IMR-90 (cell line): ENCODE results near the gene PCDHA8. TPM values are rescaled to one million over a fixed set of nuclear protein-coding genes. Genes with fewer than 3 reads are reported as not detected.

ENCODE experiments used
- ATAC-seq: fragments of 200-7000 bp; cut with Tn5 transposase; 2 replicates; pipeline ENCODE4 v1.9.1; 2020; ENCODE audit warnings: low read depth, mild to moderate bottlenecking, moderate library complexity
- BruUV-seq: library from RNA; stranded (reverse); fragments of 400-500 nt; replicated peaks from 2 replicates; lab custom pipeline; 2021; lab: Mats Ljungman, UMichigan
- CTCF ChIA-PET: fragments of 300-600 bp; formaldehyde crosslinking; extraction: SDS; loops from one replicate; lab custom pipeline; 2021; ENCODE audit warnings: antibody characterized with exemption; lab: Yijun Ruan, JAX
- POLR2A ChIA-PET: fragments of 300-600 bp; sonication (Branson Sonifier 250); formaldehyde crosslinking; loops from one replicate; lab custom pipeline; 2022; ENCODE audit warnings: antibody characterized with exemption; ENCODE audit not compliant: unreplicated experiment; lab: Charles Lee
- DNase-seq: peaks from one replicate; pipeline ENCODE4 v3.0.0; 2013
- H2AFZ ChIP-seq: replicated peaks from 2 replicates; pipeline ENCODE3; 2013; ENCODE audit warnings: low read length, mild to moderate bottlenecking; ENCODE audit not compliant: poor library complexity
- H2AK5ac ChIP-seq: 2 replicates; pipeline ENCODE4 v1.6.1; 2013; ENCODE audit warnings: low read depth, low read length, inconsistent platforms
- H2AK9ac ChIP-seq: replicated peaks from 2 replicates; pipeline ENCODE3; 2013; ENCODE audit warnings: mild to moderate bottlenecking, low read depth, low read length, moderate library complexity; ENCODE audit not compliant: poor library complexity
- H2BK120ac ChIP-seq: 2 replicates; pipeline ENCODE4 v1.6.1; 2013; ENCODE audit warnings: low read depth, low read length, inconsistent platforms
- H2BK15ac ChIP-seq: 3 replicates; pipeline ENCODE4 v1.6.1; 2013; ENCODE audit warnings: low read depth, low read length, inconsistent platforms
- H2BK20ac ChIP-seq: 2 replicates; pipeline ENCODE4 v1.6.1; 2013; ENCODE audit warnings: low read depth, mild to moderate bottlenecking, inconsistent platforms, low read length, moderate library complexity
- H2BK5ac ChIP-seq: 2 replicates; pipeline ENCODE4 v1.6.1; 2013; ENCODE audit warnings: mild to moderate bottlenecking, low read depth, low read length, inconsistent platforms; ENCODE audit not compliant: poor library complexity, severe bottlenecking
- H3K14ac ChIP-seq: replicated peaks from 2 replicates; pipeline ENCODE4 v1.6.1; 2013; ENCODE audit warnings: low read depth, low read length, inconsistent platforms
- H3K18ac ChIP-seq: 2 replicates; pipeline ENCODE4 v1.6.1; 2013; ENCODE audit warnings: low read depth, low read length, control low read depth
- H3K23ac ChIP-seq: 2 replicates; pipeline ENCODE4 v1.6.1; 2013; ENCODE audit warnings: low read depth, low read length, inconsistent platforms
- H3K27ac ChIP-seq: 2 replicates; pipeline ENCODE4 v1.5.1; 2013; ENCODE audit warnings: mild to moderate bottlenecking, control low read depth, low read length; ENCODE audit not compliant: insufficient read depth
- H3K27me3 ChIP-seq: 2 replicates; pipeline ENCODE4 v1.6.1; 2013; ENCODE audit warnings: low read length; ENCODE audit not compliant: control insufficient read depth, insufficient read depth
- H3K36me3 ChIP-seq: 2 replicates; pipeline ENCODE4 v1.6.1; 2013; ENCODE audit warnings: low read length, mixed read lengths; ENCODE audit not compliant: control insufficient read depth, insufficient read depth
- H3K4ac ChIP-seq: 2 replicates; pipeline ENCODE4 v1.6.1; 2013; ENCODE audit warnings: low read depth, low read length, inconsistent platforms
- H3K4me1 ChIP-seq: 2 replicates; pipeline ENCODE4 v1.6.1; 2013; ENCODE audit warnings: low read length, mixed read lengths; ENCODE audit not compliant: control insufficient read depth, insufficient read depth
- H3K4me2 ChIP-seq: 2 replicates; pipeline ENCODE4 v1.6.1; 2013; ENCODE audit warnings: low read depth, mild to moderate bottlenecking, control low read depth, low read length, moderate library complexity
- H3K4me3 ChIP-seq: 2 replicates; pipeline ENCODE4 v1.5.1; 2013; ENCODE audit warnings: low read depth, mild to moderate bottlenecking, control low read depth, low read length, moderate library complexity; ENCODE audit not compliant: insufficient read depth
- H3K56ac ChIP-seq: 2 replicates; pipeline ENCODE4 v1.6.1; 2013; ENCODE audit warnings: low read length, inconsistent platforms; ENCODE audit not compliant: insufficient read depth; ENCODE audit errors: extremely low read depth
- H3K79me1 ChIP-seq, 2 experiments: 2 replicates each; pipeline ENCODE4 v1.6.1; 2013; ENCODE audit warnings: low read length in 2 of 2, inconsistent platforms in 1 of 2, low read depth in 1 of 2
- H3K9ac ChIP-seq: 2 replicates; pipeline ENCODE4 v1.6.1; 2013; ENCODE audit warnings: low read depth, low read length, control low read depth
- H3K9me1 ChIP-seq: 2 replicates; pipeline ENCODE4 v1.6.1; 2013; ENCODE audit warnings: low read length, inconsistent platforms; ENCODE audit not compliant: insufficient read depth
- H3K9me3 ChIP-seq: 2 replicates; pipeline ENCODE4 v1.6.1; 2013; ENCODE audit warnings: low read length; ENCODE audit not compliant: control insufficient read depth, insufficient read depth
- H4K20me1 ChIP-seq: 2 replicates; pipeline ENCODE4 v1.6.1; 2013; ENCODE audit warnings: low read length, inconsistent platforms; ENCODE audit not compliant: insufficient read depth
- H4K5ac ChIP-seq: 2 replicates; pipeline ENCODE4 v1.6.1; 2013; ENCODE audit warnings: mild to moderate bottlenecking, low read depth, low read length, control low read depth
- H4K8ac ChIP-seq, 2 experiments: 2 replicates each; pipeline ENCODE4 v1.6.1; 2013; ENCODE audit warnings: low read depth in 2 of 2, low read length in 2 of 2, control low read depth in 1 of 2, inconsistent platforms in 1 of 2
- H4K91ac ChIP-seq: 2 replicates; pipeline ENCODE4 v1.6.1; 2013; ENCODE audit warnings: low read depth, low read length, inconsistent platforms; ENCODE audit not compliant: insufficient read depth
- FOS ChIP-seq: fragments of 150-350 bp; IDR thresholded peaks from 2 replicates; pipeline ENCODE4 v1.6.1; 2016; ENCODE audit warnings: low read depth, low read length
- MXI1 ChIP-seq: IDR thresholded peaks from 2 replicates; pipeline ENCODE4 v1.6.1; 2012; ENCODE audit warnings: low read depth, mild to moderate bottlenecking, low read length, moderate library complexity, borderline replicate concordance
- RCOR1 ChIP-seq: IDR thresholded peaks from 2 replicates; pipeline ENCODE4 v1.6.1; 2012; ENCODE audit warnings: mild to moderate bottlenecking, low read length, improper control_type of control experiment; ENCODE audit not compliant: insufficient replicate concordance
- RFX5 ChIP-seq: IDR thresholded peaks from 2 replicates; pipeline ENCODE4 v1.8.0; 2012; ENCODE audit warnings: low read depth, mild to moderate bottlenecking, low read length, moderate library complexity
- WGBS, 2 experiments: methylation state at CpG; one replicate each; pipeline versions ENCODE4 v1.1.5 to v1.1.7; 2013; ENCODE audit warnings: missing lambda C conversion rate in 2 of 2; ENCODE audit not compliant: insufficient read length in 1 of 2; ENCODE audit errors: extremely low coverage in 2 of 2; 5-methylcytosine and 5-hydroxymethylcytosine counted together
- dilution Hi-C: fragments of 300-500 bp; cut with HindIII; formaldehyde crosslinking; loops from one replicate; pipeline ENCODE4 v1.14.3; 2018; ENCODE audit warnings: low sequenced_read_pairs; ENCODE audit not compliant: unreplicated experiment
- in situ Hi-C: fragments of 300-500 bp; cut with MboI; formaldehyde crosslinking; loops from 3 replicates; pipeline ENCODE4 v1.14.3; 2019; ENCODE audit warnings: low sequenced_read_pairs, inconsistent platforms, mixed read lengths
- intact Hi-C: fragments of 100-400 bp; cut with micrococcal nuclease; formaldehyde crosslinking; loops from 2 replicates; pipeline ENCODE4 v1.10.0; 2022
- polyA plus RNA-seq, 3 experiments: library from polyadenylated mRNA; depleted of rRNA; stranded (reverse); fragments of >200 nt; gene quantifications; 2 replicates each; pipeline ENCODE4 v1.2.3, GENCODE V29; 2012; ENCODE audit warnings: low replicate concordance in 1 of 3
- total RNA-seq: library from RNA; depleted of rRNA; stranded (reverse); fragments of >200 nt; gene quantifications from 2 replicates; pipeline ENCODE4 v1.2.3, GENCODE V29; 2012

PCDHA8 gene
- total and polyA plus RNA-seq, 2 of the 4 experiments (the other 2 are of a cell fraction): under 0.01 to 0.02 TPM

DNA sequence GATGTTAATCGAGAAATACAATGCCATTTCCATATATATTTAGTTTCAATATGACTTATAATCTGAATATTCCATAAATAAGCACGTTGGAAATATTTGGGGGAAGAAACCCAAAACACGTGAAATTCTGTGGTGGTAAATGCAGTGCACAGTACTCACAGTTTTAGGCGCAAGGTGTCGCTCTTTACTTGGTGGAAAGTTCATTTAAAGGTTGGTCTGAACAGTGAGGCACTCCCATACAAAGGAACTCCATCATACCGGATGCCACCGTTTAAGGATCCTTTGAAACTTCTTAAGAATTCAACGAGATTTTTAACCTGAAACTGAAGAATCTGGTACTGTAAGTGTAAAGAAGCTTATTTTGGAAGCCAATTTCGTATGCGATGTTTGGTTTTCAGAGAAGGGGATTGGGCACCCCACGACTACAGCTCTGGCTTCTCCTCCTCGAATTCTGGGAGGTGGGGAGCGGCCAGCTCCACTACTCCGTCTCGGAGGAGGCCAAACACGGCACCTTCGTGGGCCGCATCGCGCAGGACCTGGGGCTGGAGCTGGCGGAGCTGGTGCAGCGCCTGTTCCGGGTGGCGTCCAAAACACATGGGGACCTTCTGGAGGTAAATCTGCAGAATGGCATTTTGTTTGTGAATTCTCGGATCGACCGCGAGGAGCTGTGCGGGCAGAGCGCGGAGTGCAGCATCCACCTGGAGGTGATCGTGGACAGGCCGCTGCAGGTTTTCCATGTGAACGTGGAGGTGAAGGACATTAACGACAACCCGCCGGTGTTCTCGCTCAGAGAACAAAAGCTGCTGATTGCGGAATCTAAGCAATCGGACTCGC, 28.0 kb downstream of the PCDHA8 start, which contains the start of gene PCDHA11 (continued):
- TF ChIP-seq RCOR1: no peak

- no peak overlapping the region for H3K9ac ChIP-seq
- H3K27me3 ChIP-seq: no peaks in the 10 kb centered on the region
- dilution Hi-C loops (no loop called here), intact Hi-C loops (no loop called here), in situ Hi-C loops (no loop called here)
- no peak for TF ChIP-seq MXI1
- no peak for TF ChIP-seq RFX5
- TF ChIP-seq FOS: no peak
- ChIA-PET CTCF (no interaction called here), POLR2A (no interaction called here)
- no peak overlapping the region for H3K4ac ChIP-seq
- no peaks in the 10 kb centered on the region for H3K9me1 ChIP-seq
- H2BK20ac ChIP-seq: no peak overlapping the region
- no peak overlapping the region for H2BK5ac ChIP-seq
- H3K23ac ChIP-seq: no peak overlapping the region
- no peak overlapping the region for H3K14ac ChIP-seq
- H4K8ac ChIP-seq: no peak overlapping the region
- H3K9me3 ChIP-seq: peaks cover 18% of the 10 kb centered on the region
- no peak for ATAC-seq
- H2AFZ ChIP-seq: no peak overlapping the region
- H3K4me2 ChIP-seq: no peak overlapping the region
- no peaks in the 10 kb centered on the region for H3K36me3 ChIP-seq
- no peak overlapping the region for H3K27ac ChIP-seq
- H2AK9ac ChIP-seq: no peak overlapping the region
- H2BK120ac ChIP-seq: no peak overlapping the region
- no peak overlapping the region for H2AK5ac ChIP-seq
- no peak overlapping the region for H4K91ac ChIP-seq
- H3K56ac ChIP-seq: no peak overlapping the region
- no peaks in the 10 kb centered on the region for H3K4me1 ChIP-seq
- DNase-seq: no peak
- WGBS, 2 experiments: 54% methylated on average over 4 of the region's 5 CpGs; no CpG with 5 or more reads in 1 of the 2 experiments
- H3K18ac ChIP-seq: no peak overlapping the region
- H2BK15ac ChIP-seq: no peak overlapping the region
- H4K5ac ChIP-seq: no peak overlapping the region
- no peaks in the 10 kb centered on the region for H3K79me1 ChIP-seq
- no peaks in the 10 kb centered on the region for H4K20me1 ChIP-seq
- BruUV-seq: no TSS peak
- no peak overlapping the region for H3K4me3 ChIP-seq
Observed at GRCh38 chr5:140869555-140869886, 28.5 kb downstream of the PCDHA8 start.
